Neuronal stem cell (in vitro differentiated cells): Measurements from ENCODE around the gene SHC2.

Experiments
- DNase-seq: peaks from one replicate; pipeline ENCODE4 v3.0.0-alpha.2; 2013; ENCODE audit warnings: low spot score
- H2AFZ ChIP-seq: one replicate; pipeline ENCODE4 v1.6.1; 2013; ENCODE audit warnings: mild to moderate bottlenecking, low read length, inconsistent platforms
- H2AK5ac ChIP-seq: 2 replicates; pipeline ENCODE4 v1.6.1; 2013; ENCODE audit warnings: low read depth, mild to moderate bottlenecking, inconsistent platforms, low read length, moderate library complexity, mixed read lengths
- H2BK120ac ChIP-seq: 2 replicates; pipeline ENCODE4 v1.6.1; 2013; ENCODE audit warnings: low read depth, mild to moderate bottlenecking, inconsistent platforms, low read length, moderate library complexity, mixed read lengths
- H2BK12ac ChIP-seq: one replicate; pipeline ENCODE4 v1.6.1; 2013; ENCODE audit warnings: low read length, inconsistent platforms
- H2BK15ac ChIP-seq: 2 replicates; pipeline ENCODE4 v1.6.1; 2013; ENCODE audit warnings: mild to moderate bottlenecking, low read length, inconsistent platforms, mixed read lengths
- H2BK5ac ChIP-seq: one replicate; pipeline ENCODE4 v1.6.1; 2013; ENCODE audit warnings: inconsistent platforms, mild to moderate bottlenecking, low read length, moderate library complexity
- H3K14ac ChIP-seq: one replicate; pipeline ENCODE4 v1.6.1; 2013; ENCODE audit warnings: low read length, inconsistent platforms
- H3K18ac ChIP-seq: 2 replicates; pipeline ENCODE4 v1.6.1; 2013; ENCODE audit warnings: low read length, inconsistent platforms
- H3K23ac ChIP-seq: 2 replicates; pipeline ENCODE4 v1.6.1; 2013; ENCODE audit warnings: low read depth, mild to moderate bottlenecking, mixed read lengths, low read length, inconsistent platforms; ENCODE audit not compliant: poor library complexity
- H3K27ac ChIP-seq: replicated peaks from 3 replicates; pipeline ENCODE4 v1.5.1; 2013; ENCODE audit warnings: low read length, inconsistent platforms
- H3K27me3 ChIP-seq, 3 experiments: 2 replicates each; pipeline ENCODE4 v1.6.1; 2013; ENCODE audit warnings: low read length in 3 of 3, mild to moderate bottlenecking in 2 of 3, inconsistent platforms in 1 of 3, low read depth in 1 of 3, mixed read lengths in 1 of 3, moderate library complexity in 1 of 3; ENCODE audit not compliant: control insufficient read depth in 3 of 3, insufficient read depth in 3 of 3
- H3K36me3 ChIP-seq, 2 donors: replicated peaks in 1 of 2; 2 replicates each; pipeline ENCODE4 v1.6.1; 2013; ENCODE audit warnings: low read length in 2 of 2; ENCODE audit not compliant: control insufficient read depth in 2 of 2, insufficient read depth in 2 of 2
- H3K4ac ChIP-seq: 2 replicates; pipeline ENCODE4 v1.6.1; 2013; ENCODE audit warnings: inconsistent platforms, mild to moderate bottlenecking, low read length, moderate library complexity
- H3K4me1 ChIP-seq, 2 donors: 1 replicate in 1 of 2; 2 replicates in 1 of 2; pipeline ENCODE4 v1.6.1; 2013; ENCODE audit warnings: low read length in 2 of 2, low read depth in 1 of 2; ENCODE audit not compliant: control insufficient read depth in 2 of 2, insufficient read depth in 1 of 2
- H3K4me2 ChIP-seq: one replicate; pipeline ENCODE4 v1.6.1; 2013; ENCODE audit warnings: mild to moderate bottlenecking, low read length, inconsistent platforms; ENCODE audit not compliant: insufficient read depth, poor library complexity, severe bottlenecking
- H3K4me3 ChIP-seq, 2 donors: 2 replicates each; pipeline ENCODE4 v1.5.1; 2013; ENCODE audit warnings: low read length in 2 of 2, mild to moderate bottlenecking in 2 of 2, inconsistent platforms in 1 of 2, moderate library complexity in 1 of 2
- H3K79me1 ChIP-seq: one replicate; pipeline ENCODE4 v1.6.1; 2013; ENCODE audit warnings: low read depth, mild to moderate bottlenecking, inconsistent platforms, low read length, moderate library complexity
- H3K9ac ChIP-seq: one replicate; pipeline ENCODE4 v1.6.1; 2013; ENCODE audit warnings: mild to moderate bottlenecking, low read depth, low read length, inconsistent platforms; ENCODE audit not compliant: poor library complexity
- H3K9me3 ChIP-seq, 2 donors: replicated peaks in 1 of 2; 2 replicates each; pipeline versions ENCODE3 to v1.6.1; 2013; ENCODE audit warnings: low read length in 2 of 2, mild to moderate bottlenecking in 2 of 2, inconsistent platforms in 1 of 2, low read depth in 1 of 2, mixed read lengths in 1 of 2, moderate library complexity in 1 of 2; ENCODE audit not compliant: control insufficient read depth in 2 of 2, insufficient read depth in 1 of 2
- H4K8ac ChIP-seq: one replicate; pipeline ENCODE4 v1.6.1; 2013; ENCODE audit warnings: low read depth, mild to moderate bottlenecking, inconsistent platforms, low read length, moderate library complexity
- H4K91ac ChIP-seq: one replicate; pipeline ENCODE4 v1.6.1; 2013; ENCODE audit warnings: low read length, low read depth, mild to moderate bottlenecking, inconsistent platforms; ENCODE audit not compliant: poor library complexity
- WGBS, 2 donors: extraction: QIAGEN DNeasy Blood & Tissue Kit; methylation state at CpG; one replicate each; pipeline ENCODE4 v1.1.7; 2013; ENCODE audit warnings: missing lambda C conversion rate in 2 of 2, mixed read lengths in 1 of 2; ENCODE audit not compliant: insufficient read length in 2 of 2, insufficient replicate concordance in 1 of 2; ENCODE audit errors: extremely low coverage in 2 of 2; 5-methylcytosine and 5-hydroxymethylcytosine counted together

Gene SHC2

GRCh38 chr19:435707-436412 lies 25.0 kb downstream of the SHC2 start:
- Histone ChIP-seq H3K18ac (peak overlapping the region; percentile 71), H4K8ac (peak overlapping the region; percentile 3), H3K4me3 (no peak overlapping the region), H2AFZ (no peak overlapping the region), H2BK5ac (peak overlapping the region; percentile 53), H3K9ac (peak overlapping the region; percentile 44), H3K9me3 (peaks cover 3 to 8% of the 10 kb centered on the region in 2 donors), H3K4me1 (peaks cover 0 to 8% of the 10 kb centered on the region in 2 donors), H2AK5ac (peak overlapping the region; percentile 63), H3K23ac (peak overlapping the region; percentile 94), H3K27ac (no peak overlapping the region), H4K91ac (no peak overlapping the region), H3K4ac (no peak overlapping the region), H3K4me2 (no peak overlapping the region), H2BK120ac (no peak overlapping the region), H3K14ac (peak overlapping the region; percentile 4), H2BK12ac (peak overlapping the region; percentile 46), H2BK15ac (no peak overlapping the region), H3K27me3 (peaks cover 0 to 2% (median 0%) of the 10 kb centered on the region in 3 experiments), H3K79me1 (peaks cover 2% of the 10 kb centered on the region), H3K36me3 (peaks cover 0 to 9% of the 10 kb centered on the region in 2 donors)
- DNase-seq = no peak
- WGBS, 2 donors = no CpG with 5 or more reads among the region's 33 CpGs

GRCh38 chr19:435056-435706 lies 25.7 kb downstream of the SHC2 start:
- no CpG with 5 or more reads among the region's 26 CpGs for WGBS, 2 donors

GRCh38 chr19:434152-434960 lies 26.5 kb downstream of the SHC2 start:
- Histone ChIP-seq H3K27ac (no peak overlapping the region), H3K79me1 (peaks cover 2% of the 10 kb centered on the region), H3K18ac (no peak overlapping the region), H3K4me3 (no peak overlapping the region), H3K4me2 (no peak overlapping the region), H3K14ac (no peak overlapping the region), H2BK5ac (no peak overlapping the region), H2BK120ac (no peak overlapping the region), H4K8ac (no peak overlapping the region), H3K36me3 (peaks cover 0 to 20% of the 10 kb centered on the region in 2 donors), H2AK5ac (no peak overlapping the region), H3K4ac (no peak overlapping the region), H3K9me3 (peaks cover 6 to 13% of the 10 kb centered on the region in 2 donors), H3K4me1 (peaks cover 0 to 8% of the 10 kb centered on the region in 2 donors), H2AFZ (no peak overlapping the region), H3K23ac (no peak overlapping the region), H4K91ac (no peak overlapping the region), H3K9ac (peak overlapping the region; percentile 30), H2BK15ac (no peak overlapping the region), H2BK12ac (no peak overlapping the region), H3K27me3 (peaks cover 0 to 2% (median 0%) of the 10 kb centered on the region in 3 experiments)
- DNase-seq = no peak
- no CpG with 5 or more reads among the region's 22 CpGs for WGBS, 2 donors

More at GRCh38 chr19:435056-435706, 25.7 kb downstream of the SHC2 start:
- no peak overlapping the region for H3K27ac ChIP-seq
- no peak overlapping the region for H2BK15ac ChIP-seq
- DNase-seq = no peak
- no peak overlapping the region for H3K4ac ChIP-seq
- H2BK120ac ChIP-seq = no peak overlapping the region
- H3K4me3 ChIP-seq = no peak overlapping the region
- H3K79me1 ChIP-seq = peaks cover 2% of the 10 kb centered on the region
- no peak overlapping the region for H3K18ac ChIP-seq
- H2BK12ac ChIP-seq = no peak overlapping the region
- peaks cover 4 to 11% of the 10 kb centered on the region in 2 donors for H3K9me3 ChIP-seq
- no peak overlapping the region for H2BK5ac ChIP-seq
- H3K27me3 ChIP-seq = peaks cover 0 to 2% (median 0%) of the 10 kb centered on the region in 3 experiments
- no peak overlapping the region for H3K9ac ChIP-seq
- peaks cover 0 to 8% of the 10 kb centered on the region in 2 donors for H3K4me1 ChIP-seq
- no peak overlapping the region for H2AK5ac ChIP-seq
- H2AFZ ChIP-seq = no peak overlapping the region
- peaks cover 0 to 12% of the 10 kb centered on the region in 2 donors for H3K36me3 ChIP-seq
- H3K4me2 ChIP-seq = no peak overlapping the region
- H4K8ac ChIP-seq = no peak overlapping the region
- no peak overlapping the region for H4K91ac ChIP-seq
- H3K23ac ChIP-seq = no peak overlapping the region
- H3K14ac ChIP-seq = no peak overlapping the region
